ENCODE results near the gene NSUN6. TPM values are rescaled to one million over a fixed set of nuclear protein-coding genes. Genes with fewer than 3 reads are reported as not detected.
"Not testable (repeated sequence)": the region's sequence is repeated elsewhere in the genome, so short reads cannot be mapped to it uniquely, and the experiment has no call there.

NSUN6 gene
- total RNA-seq, 1 experiment from 2014 or later = 12.5 TPM

GRCh38 chr10:18635995-18636394, 15.4 kb downstream of the NSUN6 start:
- Histone ChIP-seq H3K9me3 (ENCODE audit: control insufficient read depth in 1 of 2, insufficient read depth in 1 of 2, low read depth in 1 of 2, low read length in 2 of 2) (no peaks in the 10 kb centered on the region), H2AFZ (ENCODE audit: low read depth, low read length, poor library complexity, severe bottlenecking) (no peak overlapping the region), H3K27ac (ENCODE audit: low read depth, low read length) (no peak overlapping the region), H3K4me1 (ENCODE audit: control insufficient read depth in 1 of 2, insufficient read depth in 2 of 2, low read length in 2 of 2) (no peaks in the 10 kb centered on the region), H3K4me2 (ENCODE audit: low read length) (no peak overlapping the region), H3K9ac (ENCODE audit: low read length) (no peak overlapping the region), H3K4me3 (replicated peaks in 1 of 2; ENCODE audit: low read depth in 1 of 2, low read length in 2 of 2) (no peak overlapping the region), H3K36me3 (ENCODE audit: control insufficient read depth in 1 of 2, insufficient read depth in 2 of 2, low read length in 2 of 2) (no peaks in the 10 kb centered on the region), H3K27me3 (ENCODE audit: insufficient read depth, low read length) (no peaks in the 10 kb centered on the region), H3K79me2 (ENCODE audit: insufficient read depth, low read length) (no peaks in the 10 kb centered on the region), H4K20me1 (ENCODE audit: insufficient read depth) (no peaks in the 10 kb centered on the region; the same call in 1 of the 2 replicates), H3K9me2 (ENCODE audit: insufficient read depth) (no peaks in the 10 kb centered on the region)
- BruUV-seq (replicated peaks) = no TSS peak
- RAD21 ChIA-PET (ENCODE audit: low non-redundant PET in 1 of 2, low total read pairs in 2 of 2, uncharacterized antibody in 2 of 2, unreplicated experiment in 2 of 2) = no interaction called here
- POLR2A ChIA-PET = no interaction called here
- CTCF ChIA-PET = no interaction called here
- DNase-seq (ENCODE audit: low read depth, low spot score) (no peak), ATAC-seq (no peak)
- TF ChIP-seq, protein P1, sequence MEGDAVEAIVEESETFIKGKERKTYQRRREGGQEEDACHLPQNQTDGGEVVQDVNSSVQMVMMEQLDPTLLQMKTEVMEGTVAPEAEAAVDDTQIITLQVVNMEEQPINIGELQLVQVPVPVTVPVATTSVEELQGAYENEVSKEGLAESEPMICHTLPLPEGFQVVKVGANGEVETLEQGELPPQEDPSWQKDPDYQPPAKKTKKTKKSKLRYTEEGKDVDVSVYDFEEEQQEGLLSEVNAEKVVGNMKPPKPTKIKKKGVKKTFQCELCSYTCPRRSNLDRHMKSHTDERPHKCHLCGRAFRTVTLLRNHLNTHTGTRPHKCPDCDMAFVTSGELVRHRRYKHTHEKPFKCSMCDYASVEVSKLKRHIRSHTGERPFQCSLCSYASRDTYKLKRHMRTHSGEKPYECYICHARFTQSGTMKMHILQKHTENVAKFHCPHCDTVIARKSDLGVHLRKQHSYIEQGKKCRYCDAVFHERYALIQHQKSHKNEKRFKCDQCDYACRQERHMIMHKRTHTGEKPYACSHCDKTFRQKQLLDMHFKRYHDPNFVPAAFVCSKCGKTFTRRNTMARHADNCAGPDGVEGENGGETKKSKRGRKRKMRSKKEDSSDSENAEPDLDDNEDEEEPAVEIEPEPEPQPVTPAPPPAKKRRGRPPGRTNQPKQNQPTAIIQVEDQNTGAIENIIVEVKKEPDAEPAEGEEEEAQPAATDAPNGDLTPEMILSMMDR (IDR thresholded peaks at IDR 0.05 in 2 of 3, conservative IDR thresholded peaks at IDR 0.05 in 1 of 3; ENCODE audit: borderline replicate concordance in 1 of 3, insufficient read depth in 1 of 3, low read depth in 2 of 3, low read length in 2 of 3) = no peak
- TF ChIP-seq EGR1 (IDR thresholded peaks at IDR 0.05; ENCODE audit: low read depth) = no peak
- no peak for TF ChIP-seq SRF (IDR thresholded peaks at IDR 0.05; ENCODE audit: low read depth)
- intact Hi-C loops (cut with micrococcal nuclease) = no loop called here

DNA sequence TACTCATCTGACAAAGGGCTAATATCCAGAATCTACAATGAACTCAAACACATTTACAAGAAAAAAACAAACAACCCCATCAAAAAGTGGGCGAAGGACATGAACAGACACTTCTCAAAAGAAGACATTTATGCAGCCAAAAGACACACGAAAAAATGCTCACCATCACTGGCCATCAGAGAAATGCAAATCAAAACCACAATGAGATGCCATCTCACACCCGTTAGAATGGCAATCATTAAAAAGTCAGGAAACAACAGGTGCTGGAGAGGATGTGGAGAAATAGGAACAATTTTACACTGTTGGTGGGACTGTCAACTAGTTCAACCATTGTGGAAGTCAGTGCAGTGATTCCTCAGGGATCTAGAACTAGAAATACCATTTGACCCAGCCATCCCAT, 18.9 kb downstream of the NSUN6 start:
- H2AFZ ChIP-seq (ENCODE audit: low read depth, low read length, poor library complexity, severe bottlenecking); H3K9me3 ChIP-seq (ENCODE audit: control insufficient read depth in 1 of 2, insufficient read depth in 1 of 2, low read depth in 1 of 2, low read length in 2 of 2); ATAC-seq; H3K4me2 ChIP-seq (ENCODE audit: low read length); H3K9ac ChIP-seq (ENCODE audit: low read length); DNase-seq (ENCODE audit: low read depth, low spot score); intact Hi-C loops (cut with micrococcal nuclease); H3K27me3 ChIP-seq (ENCODE audit: insufficient read depth, low read length); CTCF ChIA-PET; POLR2A ChIA-PET; RAD21 ChIA-PET (ENCODE audit: low non-redundant PET in 1 of 2, low total read pairs in 2 of 2, uncharacterized antibody in 2 of 2, unreplicated experiment in 2 of 2); H3K9me2 ChIP-seq (ENCODE audit: insufficient read depth); BruUV-seq (replicated peaks); H3K4me3 ChIP-seq (replicated peaks in 1 of 2; ENCODE audit: low read depth in 1 of 2, low read length in 2 of 2); H3K27ac ChIP-seq (ENCODE audit: low read depth, low read length); H3K4me1 ChIP-seq (ENCODE audit: control insufficient read depth in 1 of 2, insufficient read depth in 2 of 2, low read length in 2 of 2); H3K36me3 ChIP-seq (ENCODE audit: control insufficient read depth in 1 of 2, insufficient read depth in 2 of 2, low read length in 2 of 2); H4K20me1 ChIP-seq (ENCODE audit: insufficient read depth); H3K79me2 ChIP-seq (ENCODE audit: insufficient read depth, low read length): not testable (repeated sequence)

- H3K9me3 ChIP-seq (ENCODE audit: control insufficient read depth in 1 of 2, insufficient read depth in 1 of 2, low read depth in 1 of 2, low read length in 2 of 2); H2AFZ ChIP-seq (ENCODE audit: low read depth, low read length, poor library complexity, severe bottlenecking); H3K9me2 ChIP-seq (ENCODE audit: insufficient read depth); H3K9ac ChIP-seq (ENCODE audit: low read length); H3K4me3 ChIP-seq (replicated peaks in 1 of 2; ENCODE audit: low read depth in 1 of 2, low read length in 2 of 2); CTCF ChIA-PET; DNase-seq (ENCODE audit: low read depth, low spot score); H3K36me3 ChIP-seq (ENCODE audit: control insufficient read depth in 1 of 2, insufficient read depth in 2 of 2, low read length in 2 of 2); H3K4me2 ChIP-seq (ENCODE audit: low read length); BruUV-seq (replicated peaks); H4K20me1 ChIP-seq (ENCODE audit: insufficient read depth); H3K27ac ChIP-seq (ENCODE audit: low read depth, low read length); ATAC-seq; RAD21 ChIA-PET (ENCODE audit: low non-redundant PET in 1 of 2, low total read pairs in 2 of 2, uncharacterized antibody in 2 of 2, unreplicated experiment in 2 of 2); POLR2A ChIA-PET; intact Hi-C loops (cut with micrococcal nuclease); H3K4me1 ChIP-seq (ENCODE audit: control insufficient read depth in 1 of 2, insufficient read depth in 2 of 2, low read length in 2 of 2); H3K27me3 ChIP-seq (ENCODE audit: insufficient read depth, low read length); H3K79me2 ChIP-seq (ENCODE audit: insufficient read depth, low read length): not testable (repeated sequence)
These were observed 23.9 kb downstream of the NSUN6 start for GRCh38 chr10:18627452-18628018.
